Lower leg skin (tissue), 4 donors: Measurements from ENCODE around the gene KCNQ2. TPM values are rescaled to one million over a fixed set of nuclear protein-coding genes. Genes with fewer than 3 reads are reported as not detected.

Source experiments
- DNase-seq, 2 donors: peaks; one replicate each; pipeline ENCODE4 v3.0.0-alpha.2; 2019; ENCODE audit warnings: low spot score in 2 of 2
- H3K4me3 ChIP-seq: fragments of 200-600 bp; sonication (generic); 2 replicates; pipeline ENCODE4 v1.5.1; 2017; ENCODE audit warnings: mild to moderate bottlenecking, low read depth; ENCODE audit not compliant: poor library complexity, severe bottlenecking
- POLR2A ChIP-seq, 2 donors: fragments of 450-650 bp; IDR thresholded peaks; one replicate each; pipeline ENCODE4 v1.6.1; 2016 to 2017; ENCODE audit warnings: antibody characterized with exemption in 2 of 2, mild to moderate bottlenecking in 1 of 2, moderate library complexity in 1 of 2
- WGBS, 2 donors: methylation state at CpG; one replicate each; pipeline ENCODE4 v1.1.5; 2018; 5-methylcytosine and 5-hydroxymethylcytosine counted together
- intact Hi-C: fragments of 100-400 bp; cut with DNase I; formaldehyde crosslinking; loops from one replicate; pipeline ENCODE4 v1.15.0; 2023; ENCODE audit warnings: low total_unique reads
- total RNA-seq, 4 donors: library from RNA; depleted of rRNA; stranded (reverse); fragments of >200 nt; gene quantifications; one replicate each; pipeline ENCODE4 v1.1.0, GENCODE V29; 2016
- TF ChIP-seq, protein P1 (sequence below), 3 donors: fragments of 450-650 bp; IDR thresholded peaks; one replicate each; pipeline ENCODE4 v1.5.1; 2016; ENCODE audit warnings: antibody characterized with exemption in 3 of 3, mild to moderate bottlenecking in 3 of 3, moderate library complexity in 2 of 3

KCNQ2 gene
- total RNA-seq, 4 donors from 2014 or later, result not detected

- no peak overlapping the region for H3K4me3 ChIP-seq
- no peak for DNase-seq
- 87 to 90% methylated on average over 6 of the region's 6 CpGs for WGBS, 2 donors
- TF ChIP-seq POLR2A (IDR thresholded peaks at IDR 0.05), result no peak
- TF ChIP-seq, protein P1, sequence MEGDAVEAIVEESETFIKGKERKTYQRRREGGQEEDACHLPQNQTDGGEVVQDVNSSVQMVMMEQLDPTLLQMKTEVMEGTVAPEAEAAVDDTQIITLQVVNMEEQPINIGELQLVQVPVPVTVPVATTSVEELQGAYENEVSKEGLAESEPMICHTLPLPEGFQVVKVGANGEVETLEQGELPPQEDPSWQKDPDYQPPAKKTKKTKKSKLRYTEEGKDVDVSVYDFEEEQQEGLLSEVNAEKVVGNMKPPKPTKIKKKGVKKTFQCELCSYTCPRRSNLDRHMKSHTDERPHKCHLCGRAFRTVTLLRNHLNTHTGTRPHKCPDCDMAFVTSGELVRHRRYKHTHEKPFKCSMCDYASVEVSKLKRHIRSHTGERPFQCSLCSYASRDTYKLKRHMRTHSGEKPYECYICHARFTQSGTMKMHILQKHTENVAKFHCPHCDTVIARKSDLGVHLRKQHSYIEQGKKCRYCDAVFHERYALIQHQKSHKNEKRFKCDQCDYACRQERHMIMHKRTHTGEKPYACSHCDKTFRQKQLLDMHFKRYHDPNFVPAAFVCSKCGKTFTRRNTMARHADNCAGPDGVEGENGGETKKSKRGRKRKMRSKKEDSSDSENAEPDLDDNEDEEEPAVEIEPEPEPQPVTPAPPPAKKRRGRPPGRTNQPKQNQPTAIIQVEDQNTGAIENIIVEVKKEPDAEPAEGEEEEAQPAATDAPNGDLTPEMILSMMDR (IDR thresholded peaks at IDR 0.05), result no peak
- intact Hi-C loops, result loop anchor here (10.0 kb wide), 1 partner anchor 71 kb away; no protein-coding TSS in a partner anchor
Observed at GRCh38 chr20:63385819-63386218, 86.6 kb downstream of the KCNQ2 start.

DNA sequence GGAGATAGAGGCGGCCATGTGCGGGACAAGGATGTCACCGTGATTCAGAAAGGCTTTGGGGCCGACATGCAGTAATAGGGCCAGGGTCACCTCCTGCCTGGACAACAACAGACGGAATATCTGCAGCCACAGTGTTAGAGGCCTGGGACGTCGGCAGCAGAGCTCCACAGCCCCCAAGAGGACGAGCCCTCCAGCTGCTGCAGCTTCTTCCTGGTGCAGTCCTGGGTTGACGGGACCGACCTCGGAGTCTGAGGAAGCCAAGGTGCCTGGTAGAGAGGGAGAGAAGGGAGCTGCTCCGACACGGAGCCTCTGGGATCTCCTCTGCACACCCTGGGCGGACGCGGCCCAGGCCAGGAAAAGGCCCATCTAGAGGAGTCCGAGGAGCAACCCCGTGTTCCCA is 88.1 kb downstream of the KCNQ2 start:
- intact Hi-C loops, result loop anchor here (10.0 kb wide), 1 partner anchor 70 kb away; no protein-coding TSS in a partner anchor
- no peak overlapping the region for H3K4me3 ChIP-seq
- WGBS, 2 donors, result 71 to 74% methylated on average over 16 to 18 of the region's 18 CpGs
- TF ChIP-seq POLR2A (IDR thresholded peaks at IDR 0.05), result no peak
- TF ChIP-seq, protein P1 (IDR thresholded peaks at IDR 0.05), result no peak
- DNase-seq, result no peak

- no peak overlapping the region for H3K4me3 ChIP-seq
- DNase-seq, result no peak
- 50 to 68% methylated on average over 11 of the region's 11 CpGs for WGBS, 2 donors
- intact Hi-C loops, result loop anchor here (10.0 kb wide), 1 partner anchor 69 kb away; no protein-coding TSS in a partner anchor
- TF ChIP-seq, protein P1 (IDR thresholded peaks at IDR 0.05), result no peak
- TF ChIP-seq POLR2A (IDR thresholded peaks at IDR 0.05), result no peak
Observed at GRCh38 chr20:63383556-63383955, 88.9 kb downstream of the KCNQ2 start.

DNA sequence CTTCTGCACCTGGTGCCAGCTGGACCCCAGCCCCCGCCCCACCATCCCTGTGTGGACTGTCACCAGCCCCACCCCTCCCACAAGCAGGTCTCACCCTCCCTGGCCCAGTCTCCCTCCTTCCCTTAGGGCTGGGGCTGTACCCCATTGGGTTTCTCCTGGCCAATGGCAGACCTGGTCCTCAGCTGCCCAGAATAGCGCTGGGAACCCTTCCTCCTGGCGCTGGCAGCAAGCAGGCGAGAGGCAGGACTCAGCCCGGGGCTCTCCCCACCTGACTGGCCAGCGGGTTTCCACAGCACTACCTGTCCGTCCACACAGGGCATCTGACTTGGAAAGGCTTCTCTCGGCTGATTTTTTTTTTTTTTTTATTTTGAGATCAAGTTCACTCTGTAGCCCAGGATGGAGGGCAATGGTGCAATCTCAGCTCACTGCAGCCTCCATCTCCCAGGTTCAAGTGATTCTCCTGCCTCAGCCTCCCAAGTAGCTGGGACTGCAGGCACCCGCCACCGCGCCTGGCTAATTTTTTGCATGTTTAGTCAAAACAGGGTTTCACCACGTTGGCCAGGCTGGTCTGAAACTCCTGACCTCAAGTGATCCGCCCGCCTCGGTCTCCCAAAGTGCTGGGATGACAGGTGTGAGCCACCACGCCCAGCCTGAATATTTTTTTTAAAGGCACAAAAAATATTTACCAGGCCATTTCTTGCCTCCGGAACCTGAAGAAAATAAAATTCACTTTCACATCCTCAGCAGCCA is 89.7 kb downstream of the KCNQ2 start:
- H3K4me3 ChIP-seq, result no peak overlapping the region
- TF ChIP-seq, protein P1 (IDR thresholded peaks at IDR 0.05), result no peak
- no peak for TF ChIP-seq POLR2A (IDR thresholded peaks at IDR 0.05)
- 60 to 61% methylated on average over 16 to 17 of the region's 17 CpGs for WGBS, 2 donors
- DNase-seq, result no peak
- intact Hi-C loops, result loop anchor here (10.0 kb wide), 1 partner anchor 68 kb away; no protein-coding TSS in a partner anchor

DNA sequence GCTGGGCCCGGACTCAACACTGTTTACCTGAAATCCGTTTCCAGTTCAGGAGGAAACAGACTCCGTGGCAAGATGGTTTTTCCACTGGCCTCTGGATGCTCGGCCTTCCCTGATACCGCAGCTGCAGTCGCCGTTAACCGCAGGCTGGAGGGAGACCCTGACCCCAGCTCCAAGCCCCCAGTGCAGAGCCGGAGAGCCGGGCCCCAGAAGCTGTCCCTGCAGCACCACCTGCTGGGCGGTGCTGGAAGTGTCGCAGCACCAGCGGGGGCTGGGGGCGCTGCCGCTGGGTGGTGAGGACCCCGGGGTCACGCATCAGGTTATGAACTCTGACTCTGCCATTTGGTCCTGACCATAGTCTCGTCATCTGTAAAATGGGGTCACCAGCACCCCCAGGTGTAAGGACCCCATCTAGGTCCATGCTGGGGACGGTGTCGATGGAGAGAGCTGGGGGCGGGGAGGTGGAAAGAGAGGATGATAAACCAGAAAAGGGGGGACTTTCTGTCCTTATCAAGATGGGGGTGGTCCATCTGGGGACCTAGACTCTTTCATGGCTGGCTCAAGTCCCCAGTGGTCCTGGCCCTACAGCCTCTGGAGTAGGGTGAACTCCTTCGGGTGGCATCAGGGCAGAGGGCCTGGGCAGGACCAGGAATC is 90.5 kb downstream of the KCNQ2 start:
- intact Hi-C loops, result loop anchor here (10.0 kb wide), 1 partner anchor 67 kb away; no protein-coding TSS in a partner anchor
- TF ChIP-seq, protein P1 (IDR thresholded peaks at IDR 0.05), result peak in 1 of 3 donors; percentile 57
- no peak for TF ChIP-seq POLR2A (IDR thresholded peaks at IDR 0.05)
- no peak for DNase-seq
- no peak overlapping the region for H3K4me3 ChIP-seq
- 21 to 22% methylated on average over 14 to 22 of the region's 22 CpGs for WGBS, 2 donors
